ENCODE results near the gene TIPARP. TPM values are rescaled to one million over a fixed set of nuclear protein-coding genes. Genes with fewer than 3 reads are reported as not detected.
"Not testable (repeated sequence)": the region's sequence is repeated elsewhere in the genome, so short reads cannot be mapped to it uniquely, and the experiment has no call there.

The TIPARP gene
- total RNA-seq, 1 donor from 2014 or later: 81.1 TPM

DNA sequence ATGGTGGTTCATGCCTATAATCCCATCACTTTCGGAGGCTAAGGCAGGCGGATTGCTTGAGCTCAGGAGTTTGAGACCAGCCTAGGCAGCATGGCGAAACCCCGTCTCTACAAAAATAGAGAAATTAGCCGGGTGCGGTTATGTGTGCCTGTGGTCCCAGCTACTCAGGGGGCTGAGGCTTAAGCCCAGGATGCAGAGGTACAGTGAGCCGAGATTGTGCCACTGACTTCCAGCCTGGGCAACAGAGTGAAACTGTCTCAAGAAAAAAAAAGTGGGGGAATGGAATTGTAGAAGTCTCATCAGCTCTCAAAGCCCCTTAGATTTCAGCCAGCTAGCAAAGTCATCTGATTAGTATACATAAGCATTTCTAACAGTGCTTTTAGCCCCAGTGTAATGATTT is 33.2 kb downstream of the TIPARP start:
- DNase-seq (ENCODE audit: low read depth): no peak

DNA sequence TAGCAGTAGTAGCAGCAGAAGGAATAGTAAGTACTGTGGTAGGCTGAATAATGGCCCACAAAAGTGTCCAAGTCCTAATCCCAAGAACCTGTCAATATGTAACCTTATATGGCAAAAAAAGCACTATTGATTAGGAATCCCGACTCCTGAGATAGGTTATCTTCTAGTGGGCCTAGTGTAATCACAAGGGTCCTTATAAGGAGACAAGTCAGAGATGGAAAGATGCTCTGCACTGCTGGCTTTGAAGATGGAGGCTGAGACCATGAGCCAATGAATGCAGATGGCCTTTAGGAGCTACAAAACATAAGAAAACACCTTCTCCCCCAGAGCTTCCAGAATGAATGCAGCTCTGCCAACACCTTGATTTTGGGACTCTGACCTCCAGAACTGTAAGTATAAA is 36.0 kb downstream of the TIPARP start:
- no peak for DNase-seq (ENCODE audit: low read depth)

DNA sequence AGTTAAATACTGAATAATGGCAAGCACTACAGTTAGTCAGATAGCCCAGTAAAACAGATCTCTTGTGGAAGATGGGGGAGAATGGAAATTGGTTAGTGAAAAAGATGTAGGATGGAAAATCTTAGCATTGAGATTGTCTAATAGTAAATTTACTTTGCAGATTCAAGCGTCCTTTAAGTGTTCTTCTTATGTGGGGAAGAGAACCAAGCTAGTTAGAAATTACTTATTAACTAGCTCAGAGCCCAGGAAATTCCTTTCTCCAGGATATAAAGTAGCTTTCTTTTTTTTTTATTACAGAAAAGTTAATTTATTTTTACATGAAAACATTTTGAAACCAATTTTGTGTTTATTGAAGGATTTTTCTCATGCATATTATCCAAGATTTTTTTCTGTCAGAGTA is 36.7 kb downstream of the TIPARP start:
- no peak for DNase-seq (ENCODE audit: low read depth)

DNA sequence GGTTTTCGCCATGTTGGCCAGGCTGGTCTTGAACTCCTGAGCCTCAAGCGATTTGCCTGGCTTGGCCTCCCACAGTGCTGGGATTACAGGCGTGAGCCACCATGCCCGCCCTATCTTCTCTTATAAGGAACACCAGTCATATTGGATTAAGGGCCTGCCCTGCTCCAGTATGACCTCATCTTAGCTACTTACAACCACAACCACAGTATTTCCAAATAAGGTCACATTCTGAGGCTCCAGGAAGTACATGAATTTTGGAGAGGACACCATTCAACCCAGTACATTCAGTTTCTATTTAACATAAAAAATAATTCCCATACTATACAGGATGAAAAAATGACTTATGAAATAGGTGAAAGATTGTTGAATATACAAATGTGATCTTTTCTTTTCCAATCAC is 37.6 kb downstream of the TIPARP start:
- DNase-seq (ENCODE audit: low read depth): not testable (repeated sequence)

DNA sequence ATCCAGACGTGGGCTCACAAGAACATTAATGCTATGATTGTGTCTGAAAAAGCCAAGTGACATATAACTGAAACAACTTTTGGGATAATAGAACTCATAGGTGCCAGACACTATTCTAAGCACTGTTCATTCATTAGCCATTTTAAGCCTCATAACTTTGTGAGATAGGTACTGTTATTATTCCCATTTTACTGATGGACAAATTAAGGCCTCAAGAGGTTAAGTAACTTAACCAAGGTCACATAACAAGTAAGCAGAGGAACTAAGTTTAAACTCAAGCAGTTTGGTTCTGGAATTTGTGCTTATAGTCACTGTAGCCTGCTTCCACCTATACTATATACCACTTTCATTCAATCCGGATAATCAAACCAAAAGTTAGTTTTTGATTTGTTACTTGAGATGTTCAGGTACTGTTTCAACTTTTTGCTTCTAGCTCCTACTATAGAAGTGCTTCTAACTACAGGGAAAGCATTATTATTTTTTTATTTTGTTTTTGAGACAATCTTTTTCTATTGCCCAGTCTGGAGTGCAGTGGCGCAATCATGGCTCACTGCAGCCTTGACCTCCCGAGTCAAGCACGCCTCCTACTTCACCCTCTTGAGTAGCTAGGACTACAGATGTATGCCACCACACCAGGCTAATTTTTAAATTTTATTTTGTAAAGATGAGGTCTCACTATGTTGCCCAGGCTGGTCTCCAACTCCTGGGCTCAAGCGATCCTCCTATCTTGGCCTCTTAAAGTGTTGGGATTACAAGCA is 41.9 kb downstream of the TIPARP start:
- DNase-seq (ENCODE audit: low read depth): no peak

DNA sequence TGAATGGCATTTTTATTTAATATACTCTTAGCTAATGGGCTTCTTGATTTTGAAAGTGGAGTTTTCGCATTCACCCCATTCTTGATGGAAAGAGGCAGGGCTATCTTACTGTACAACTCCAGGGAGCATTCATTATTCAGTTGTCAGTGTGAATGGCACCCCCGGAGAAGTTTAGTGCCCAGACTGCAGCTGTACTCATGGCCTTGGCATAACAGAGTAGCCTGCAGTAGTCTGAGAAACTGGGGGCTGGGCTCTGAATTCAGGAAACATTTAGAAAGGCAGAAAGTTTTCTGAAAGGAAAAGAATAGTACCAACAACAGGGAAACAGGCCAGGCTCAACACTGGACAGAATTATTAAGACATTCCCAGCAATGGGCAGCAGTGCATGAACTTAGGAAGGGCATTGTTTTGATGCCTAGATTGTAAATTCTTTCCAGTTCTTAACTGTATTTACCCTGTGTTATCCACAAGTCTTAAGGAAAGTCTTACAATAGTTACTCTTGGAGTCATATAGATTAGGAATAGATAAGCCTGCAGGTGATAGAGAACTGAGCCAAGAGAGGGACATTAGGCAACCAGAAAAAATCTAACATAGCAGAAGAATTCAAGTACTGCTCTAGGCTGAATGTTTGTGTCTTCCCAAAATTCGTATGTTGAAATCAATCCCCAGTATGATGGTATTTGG is 44.4 kb downstream of the TIPARP start:
- DNase-seq (ENCODE audit: low read depth): no peak

DNA sequence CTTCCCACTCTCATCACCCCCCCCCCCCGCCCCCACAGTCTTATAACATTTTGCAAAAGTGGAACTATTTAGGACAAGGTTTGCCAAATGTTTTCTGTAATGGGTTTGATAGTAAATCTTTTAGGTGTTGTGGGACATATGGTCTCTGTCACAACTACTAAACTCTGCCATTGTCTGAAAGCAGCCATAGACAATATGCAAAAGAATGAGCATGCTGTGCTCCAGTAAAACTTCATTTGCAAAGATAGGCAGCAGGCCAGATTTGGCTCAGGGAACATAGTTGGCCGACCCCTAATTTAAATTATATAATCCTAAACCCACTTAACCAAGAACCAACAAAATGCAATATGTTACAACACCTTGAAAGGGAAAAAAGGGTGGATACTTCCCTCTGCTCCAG is 46.4 kb downstream of the TIPARP start:
- DNase-seq (ENCODE audit: low read depth): no peak

DNA sequence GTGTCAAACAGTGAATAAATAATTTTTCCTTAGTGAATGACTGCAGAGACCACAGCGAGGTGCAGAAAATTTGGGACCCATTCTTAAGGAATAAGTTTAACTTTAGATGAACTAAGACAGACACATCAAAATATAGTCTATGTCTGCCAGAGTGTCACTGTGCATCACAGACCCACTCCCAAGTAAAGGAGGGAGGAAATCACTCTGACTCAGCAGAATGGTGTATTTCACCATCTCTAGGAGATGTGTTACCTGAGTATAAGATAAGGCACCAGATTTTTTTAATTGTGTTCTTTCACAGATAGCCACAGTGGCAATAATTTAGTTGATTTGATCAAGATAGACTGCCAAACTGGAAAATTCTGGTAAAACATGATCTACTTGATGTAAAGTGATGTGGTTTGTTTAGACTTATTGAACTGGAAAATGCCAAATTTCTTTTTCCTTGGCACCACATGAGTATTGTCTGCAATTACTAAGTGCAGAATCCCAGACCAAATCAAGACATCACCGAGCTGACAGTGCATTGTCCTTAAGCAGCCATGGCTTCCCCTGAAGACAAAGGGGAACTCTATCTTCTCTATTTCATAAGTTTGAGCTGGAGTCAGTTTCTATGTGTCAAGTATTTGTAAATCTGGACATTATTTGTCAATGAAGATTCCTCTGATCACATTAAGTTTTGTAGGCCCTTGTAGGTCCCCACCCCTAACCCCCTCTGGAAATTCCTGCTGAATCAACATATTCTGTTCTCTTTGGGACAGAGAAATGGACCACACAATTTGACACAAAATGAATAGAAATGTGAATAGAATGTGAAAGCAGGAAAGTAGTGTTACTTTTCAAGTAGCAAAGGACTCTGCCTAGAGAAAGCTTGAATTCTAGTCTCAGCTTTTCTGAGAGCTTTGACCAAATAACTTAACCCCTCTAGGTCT is 47.6 kb downstream of the TIPARP start:
- DNase-seq (ENCODE audit: low read depth): no peak

DNA sequence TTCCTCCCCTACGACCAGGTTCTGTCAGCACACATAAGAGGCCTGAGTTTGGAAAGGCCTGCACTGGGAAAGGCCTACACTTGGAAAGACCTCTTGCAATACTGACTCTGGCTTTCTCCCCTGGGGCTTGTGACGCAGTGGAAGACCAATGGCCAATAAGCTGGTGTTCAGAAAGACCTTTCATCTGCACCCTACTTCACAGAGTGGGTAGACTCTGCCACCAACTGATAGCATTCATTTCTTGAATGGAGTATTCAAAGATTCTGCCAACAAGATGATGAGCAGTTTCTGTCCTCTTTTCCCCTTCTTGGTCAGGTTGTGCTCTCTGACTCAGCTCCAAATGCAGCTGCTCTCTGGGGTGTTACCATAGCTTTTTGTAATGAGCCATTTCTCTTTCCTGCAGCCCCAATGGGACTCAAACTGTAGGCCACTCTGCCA is 48.8 kb downstream of the TIPARP start:
- peak; percentile 63 for DNase-seq (ENCODE audit: low read depth)

DNA sequence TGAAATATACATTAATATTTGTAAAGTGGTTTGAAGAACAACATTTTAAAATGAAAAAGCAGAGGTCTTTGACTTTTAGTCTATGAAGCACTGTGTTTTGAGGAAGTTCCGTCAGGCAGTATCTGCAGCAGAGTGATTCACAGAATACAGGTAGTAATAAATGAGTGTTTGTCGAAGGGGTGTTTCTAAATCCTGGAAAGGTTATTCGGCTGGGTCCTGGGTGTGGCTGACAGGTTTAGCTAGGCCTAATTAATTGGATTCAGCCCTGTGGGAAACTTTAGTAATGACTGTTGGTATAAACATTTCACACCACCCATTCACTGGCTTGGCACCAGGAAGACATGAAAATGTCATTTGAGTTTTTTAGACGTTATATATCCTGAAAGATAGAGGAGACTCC is 51.3 kb downstream of the TIPARP start:
- no peak for DNase-seq (ENCODE audit: low read depth)

DNA sequence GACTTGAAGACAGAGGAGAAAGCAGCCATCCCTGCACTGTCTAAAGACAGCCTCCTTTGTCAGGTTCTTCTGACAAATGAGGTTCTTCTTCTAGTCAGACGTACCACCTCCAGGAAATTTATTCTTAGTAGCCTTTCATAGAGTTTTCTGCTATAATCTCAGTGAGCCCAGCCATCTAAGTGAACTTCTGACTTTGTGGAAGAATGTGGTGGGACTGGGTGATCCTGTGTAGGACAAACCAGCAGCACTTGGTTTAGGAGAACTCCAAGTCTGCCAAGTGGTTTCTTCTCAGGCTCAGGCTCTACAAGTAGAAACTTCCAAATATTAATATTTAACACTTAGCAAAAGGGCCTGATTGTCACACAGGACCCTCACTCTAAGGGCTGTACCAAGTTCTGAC is 52.1 kb downstream of the TIPARP start:
- DNase-seq (ENCODE audit: low read depth): no peak

DNA sequence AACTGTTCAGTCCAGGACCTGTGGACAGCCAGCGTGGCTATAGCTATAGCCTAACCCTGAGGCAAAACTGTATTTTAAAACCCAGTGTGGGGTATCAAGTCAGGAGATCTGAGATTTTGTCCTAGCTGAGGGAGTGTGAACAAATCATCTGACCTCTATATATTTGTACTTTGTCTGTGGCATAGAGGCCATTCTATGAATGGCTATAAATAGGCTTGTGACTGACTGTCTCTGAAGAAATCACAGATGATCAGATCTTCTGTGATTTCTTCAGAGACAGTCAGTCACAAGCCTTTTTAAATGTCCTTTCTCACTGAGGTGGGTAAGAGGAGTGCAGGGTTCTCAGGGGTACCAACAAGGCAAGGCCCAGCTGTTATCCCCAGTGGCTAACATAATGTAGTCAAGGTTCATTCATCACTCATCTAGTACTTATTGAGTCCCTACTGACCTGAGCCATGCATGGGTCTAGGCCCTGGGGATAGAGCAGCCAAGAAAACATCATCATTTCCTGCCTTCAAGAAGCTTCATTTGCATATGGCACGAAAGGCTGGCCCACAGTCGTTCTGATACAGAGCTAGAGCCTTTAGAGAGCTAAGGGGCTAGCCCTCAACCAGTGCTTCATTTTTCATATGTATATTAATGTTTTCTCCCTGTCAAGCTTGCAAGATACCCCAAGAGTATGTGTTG is 53.3 kb downstream of the TIPARP start:
- DNase-seq (ENCODE audit: low read depth): no peak

DNA sequence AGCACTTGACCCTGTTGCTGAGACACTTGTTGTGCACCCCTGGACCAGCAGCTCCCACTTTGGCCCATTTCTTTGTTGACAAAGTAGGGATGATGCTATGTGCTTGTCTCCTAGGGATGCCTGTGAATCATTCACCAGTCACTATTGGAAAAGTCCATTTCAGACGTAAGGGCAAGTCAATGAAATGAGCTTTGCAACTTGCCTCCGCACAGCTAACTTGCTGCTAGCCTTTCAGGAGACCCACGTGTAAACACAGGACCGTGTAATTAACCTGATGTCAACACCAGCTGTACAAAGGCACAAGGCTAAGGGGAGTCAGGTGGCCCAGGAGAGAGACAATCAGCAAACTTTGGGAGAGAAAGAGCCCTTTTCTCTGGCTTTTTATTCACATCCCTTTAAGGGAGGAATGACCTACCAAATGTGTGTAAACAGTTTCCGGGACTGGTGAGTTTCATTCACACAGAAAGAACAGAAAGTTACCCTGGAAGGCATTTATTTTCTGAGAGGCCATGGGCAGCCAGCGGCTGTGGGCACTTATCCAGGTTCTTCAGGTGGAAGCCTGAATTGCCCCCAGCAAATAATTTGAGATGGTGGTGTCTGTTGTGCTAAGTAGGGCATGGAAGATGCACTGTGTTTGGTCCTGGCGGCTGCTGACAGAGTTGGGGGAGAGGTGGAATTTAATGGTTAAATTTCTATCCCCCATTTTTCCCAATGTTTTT is 54.0 kb downstream of the TIPARP start:
- no peak for DNase-seq (ENCODE audit: low read depth)

DNA sequence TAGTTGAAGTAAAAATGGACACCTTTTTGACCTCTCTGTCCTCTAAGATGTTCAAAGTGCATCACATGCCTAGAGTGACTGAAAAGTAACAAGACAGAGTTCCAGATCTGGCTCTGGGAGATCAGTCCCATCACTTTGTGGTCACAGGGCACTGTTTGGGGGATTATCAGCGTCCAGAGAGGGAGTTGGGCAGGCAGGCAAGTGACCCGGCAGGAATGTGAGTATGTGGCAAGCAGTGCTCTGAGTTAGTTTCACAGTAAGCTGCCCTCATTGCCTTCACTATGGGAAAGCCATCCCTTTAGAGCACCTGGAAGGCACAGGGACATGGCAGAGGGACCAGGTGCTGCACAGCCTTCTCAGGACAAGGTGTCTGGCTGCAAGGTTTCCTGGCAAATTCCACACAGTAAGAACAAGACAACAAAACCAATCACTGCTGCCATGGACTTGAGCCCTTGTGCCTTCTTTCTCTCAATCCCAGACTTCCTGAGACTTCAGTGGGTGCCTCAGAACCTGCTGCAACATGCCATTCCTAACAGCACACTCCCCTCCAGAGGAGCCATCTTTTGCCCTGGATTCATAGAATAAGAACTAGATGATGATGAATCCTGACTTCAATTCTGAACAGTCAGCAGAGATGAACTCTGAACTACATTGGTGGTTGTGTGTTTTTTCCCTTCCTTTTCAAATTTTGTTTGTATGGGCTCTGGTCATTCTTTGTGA is 55.2 kb downstream of the TIPARP start:
- DNase-seq (ENCODE audit: low read depth): peak; percentile 79

DNA sequence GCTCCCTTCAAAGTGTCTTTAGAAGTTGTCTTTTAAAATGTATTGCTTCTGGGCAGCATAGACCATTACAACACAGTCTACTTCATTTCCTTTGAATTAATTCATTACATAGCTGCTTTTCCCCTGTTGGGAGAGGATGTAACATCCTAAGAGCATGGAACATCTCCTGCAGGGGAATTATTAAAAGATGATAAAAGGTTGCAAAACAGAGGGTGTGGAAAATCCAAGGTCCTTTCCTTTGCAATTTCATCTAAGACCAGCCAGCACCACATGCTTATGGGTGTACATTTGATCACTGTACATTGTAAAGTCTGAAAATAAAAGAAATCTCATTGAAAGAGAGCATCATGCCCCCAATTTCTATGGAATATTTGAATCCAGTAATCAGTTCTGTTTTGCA is 57.4 kb downstream of the TIPARP start:
- DNase-seq (ENCODE audit: low read depth): no peak

DNA sequence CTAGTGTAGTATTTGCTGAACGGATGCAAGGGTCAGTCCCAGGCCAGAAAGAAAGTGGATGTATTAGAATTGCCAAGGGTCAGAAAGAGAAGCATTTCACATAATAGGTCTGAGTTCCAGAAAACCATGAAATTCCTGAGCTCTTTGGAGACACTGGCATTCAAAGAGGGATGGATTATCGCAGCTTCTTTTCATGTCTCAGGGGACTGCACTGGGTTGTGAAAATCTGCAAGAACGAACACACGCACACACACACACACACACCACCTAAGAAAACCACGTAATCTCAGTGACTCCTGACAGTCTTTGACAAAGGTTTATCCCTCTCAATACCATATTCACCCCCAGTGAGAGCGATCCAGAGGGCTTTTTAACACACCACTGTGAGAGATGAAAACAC is 57.9 kb downstream of the TIPARP start:
- peak; percentile 26 for DNase-seq (ENCODE audit: low read depth)

DNA sequence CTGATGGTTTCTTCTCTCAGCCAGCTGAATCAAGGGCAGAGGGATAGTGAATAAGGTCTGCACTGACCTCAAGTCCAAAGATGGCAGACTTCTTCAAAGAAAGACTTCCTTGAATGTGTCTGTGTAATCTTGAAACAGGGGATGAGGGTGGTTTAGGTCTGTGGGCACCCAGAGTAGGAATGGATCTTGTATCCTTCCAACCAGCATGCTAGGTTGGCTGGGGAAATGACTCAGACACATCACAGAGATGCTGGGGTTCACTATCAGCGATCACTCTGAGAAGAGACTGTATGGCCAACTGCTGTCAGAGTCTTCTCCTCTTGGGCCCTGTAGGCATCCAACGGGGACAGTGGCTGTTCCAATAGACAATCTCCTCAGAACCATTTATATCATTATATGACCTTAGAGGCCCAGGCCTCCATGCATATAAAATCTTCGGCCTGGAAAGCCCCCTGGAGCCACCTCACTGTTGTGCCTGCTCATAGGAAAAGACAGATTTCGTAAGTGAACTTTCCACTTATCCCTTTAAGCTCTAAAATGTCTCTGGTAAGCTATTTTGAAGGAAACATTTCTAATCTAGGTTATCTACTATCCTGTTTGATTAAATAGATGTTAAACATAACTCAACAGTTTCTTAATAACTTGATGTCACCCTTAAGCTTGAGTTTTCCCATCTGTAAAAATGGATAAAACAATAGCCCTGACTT is 58.5 kb downstream of the TIPARP start:
- no peak for DNase-seq (ENCODE audit: low read depth)

DNA sequence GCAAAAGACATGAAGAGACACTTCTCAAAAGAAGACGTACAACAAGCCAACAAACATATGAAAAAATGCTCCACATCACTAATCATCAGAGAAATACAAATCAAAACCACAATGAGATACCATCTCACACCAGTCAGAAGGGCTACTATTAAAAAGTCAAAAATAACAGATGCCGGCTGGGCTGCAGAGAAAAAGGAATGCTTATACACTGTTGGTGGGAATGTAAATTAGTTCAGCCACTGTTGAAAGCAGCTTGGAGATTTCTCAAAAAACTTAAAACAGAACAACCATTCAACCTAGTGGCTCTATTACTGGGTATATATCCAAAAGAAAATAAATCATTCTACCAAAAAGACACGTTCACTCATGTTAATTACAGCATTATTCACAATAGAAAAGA is 60.3 kb downstream of the TIPARP start:
- DNase-seq (ENCODE audit: low read depth): peak; percentile 40

DNA sequence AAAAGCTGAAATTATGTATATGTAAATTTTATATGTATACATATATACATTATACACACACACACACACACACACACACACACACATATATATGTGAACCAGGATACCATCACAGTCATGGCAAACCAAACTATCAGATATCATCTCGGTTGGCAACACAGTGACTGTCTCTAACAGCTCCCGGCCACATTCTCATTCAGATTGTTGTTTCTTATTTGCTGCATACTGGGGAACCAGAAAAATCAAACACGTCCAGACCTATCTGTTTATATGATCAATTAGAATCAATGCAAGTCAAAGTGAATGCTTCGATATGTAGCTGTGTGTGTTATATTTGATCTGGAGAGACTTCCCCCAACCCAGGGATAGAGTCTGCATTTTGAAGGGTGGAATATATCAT is 61.1 kb downstream of the TIPARP start:
- no peak for DNase-seq (ENCODE audit: low read depth)
